GM12872 (cell line): ENCODE measurements around the gene PMFBP1.

ENCODE experiments used
- CTCF ChIP-seq: IDR thresholded peaks from 3 replicates; pipeline ENCODE4 v1.5.1; 2011; ENCODE audit warnings: low read depth, mild to moderate bottlenecking, low read length, moderate library complexity; ENCODE audit not compliant: insufficient read depth

Gene PMFBP1

GRCh38 chr16:72129976-72130656, 41.8 kb downstream of the PMFBP1 start:
- no peak for TF ChIP-seq CTCF

GRCh38 chr16:72128701-72129100, 43.3 kb downstream of the PMFBP1 start:
- TF ChIP-seq CTCF: no peak

GRCh38 chr16:72126429-72126765, 45.6 kb downstream of the PMFBP1 start:
- TF ChIP-seq CTCF: no peak

GRCh38 chr16:72125635-72126428, 46.1 kb downstream of the PMFBP1 start:
- TF ChIP-seq CTCF: no peak

- peak; percentile 86 for TF ChIP-seq CTCF
These were observed 47.0 kb downstream of the PMFBP1 start for GRCh38 chr16:72124761-72125634.

- TF ChIP-seq CTCF: no peak
These were observed 47.8 kb downstream of the PMFBP1 start for GRCh38 chr16:72124148-72124547.

GRCh38 chr16:72123426-72123825, 48.5 kb downstream of the PMFBP1 start:
- no peak for TF ChIP-seq CTCF
